Measurements from ENCODE around the gene PTPRN2.
A peak's percentile ranks its signal among the peaks of the same experiment; 100 is the strongest.
"Not testable (repeated sequence)": the region's sequence is repeated elsewhere in the genome, so short reads cannot be mapped to it uniquely, and the experiment has no call there.

The PTPRN2 gene

GRCh38 chr7:158281441-158281840 is 306.2 kb downstream of the PTPRN2 start:
- intact Hi-C loops (cut with DNase I): no loop called here
- peak in 8 of 42 donors; percentile 0 to 24 (median 3) for DNase-seq

GRCh38 chr7:158280448-158281144 is 307.0 kb downstream of the PTPRN2 start:
- intact Hi-C loops (cut with DNase I): no loop called here

GRCh38 chr7:158279539-158280447 is 307.8 kb downstream of the PTPRN2 start:
- peak in 17 of 42 donors; percentile 0 to 34 (median 8) for DNase-seq
- intact Hi-C loops (cut with DNase I): no loop called here

More at GRCh38 chr7:158280448-158281144, 307.0 kb downstream of the PTPRN2 start:
- DNase-seq: peak in 15 of 42 donors; percentile 0 to 40 (median 11)

GRCh38 chr7:158278745-158279320 is 308.8 kb downstream of the PTPRN2 start:
- intact Hi-C loops (cut with DNase I): no loop called here
- peak in 17 of 42 donors; percentile 2 to 25 (median 7) for DNase-seq

GRCh38 chr7:158277219-158278141 is 310.1 kb downstream of the PTPRN2 start:
- intact Hi-C loops (cut with DNase I): no loop called here
- DNase-seq: peak in 21 of 42 donors; percentile 2 to 34 (median 12)

- intact Hi-C loops (cut with DNase I): no loop called here
- DNase-seq: peak in 22 of 42 donors; percentile 4 to 35 (median 10)
These were observed 311.0 kb downstream of the PTPRN2 start for GRCh38 chr7:158276414-158277218.

- DNase-seq: peak in 22 of 42 donors; percentile 1 to 27 (median 9)
- intact Hi-C loops (cut with DNase I): no loop called here
These were observed 311.8 kb downstream of the PTPRN2 start for GRCh38 chr7:158275711-158276413.

GRCh38 chr7:158274996-158275395 is 312.6 kb downstream of the PTPRN2 start:
- peak in 20 of 42 donors; percentile 3 to 27 (median 7) for DNase-seq
- intact Hi-C loops (cut with DNase I): no loop called here

GRCh38 chr7:158274404-158274811 is 313.2 kb downstream of the PTPRN2 start:
- intact Hi-C loops (cut with DNase I): no loop called here
- peak in 20 of 42 donors; percentile 2 to 23 (median 7) for DNase-seq

GRCh38 chr7:158273756-158274342 is 313.8 kb downstream of the PTPRN2 start:
- intact Hi-C loops (cut with DNase I): not testable (repeated sequence)
- DNase-seq: peak in 18 of 42 donors; percentile 4 to 37 (median 12)

- intact Hi-C loops (cut with DNase I): no loop called here
These were observed 314.4 kb downstream of the PTPRN2 start for GRCh38 chr7:158273138-158273651.

GRCh38 chr7:158272509-158273137 is 315.0 kb downstream of the PTPRN2 start:
- intact Hi-C loops (cut with DNase I): no loop called here
- DNase-seq: peak in 14 of 42 donors; percentile 1 to 36 (median 8)

More at GRCh38 chr7:158273138-158273651, 314.4 kb downstream of the PTPRN2 start:
- peak in 18 of 42 donors; percentile 2 to 42 (median 6) for DNase-seq

- intact Hi-C loops (cut with DNase I): no loop called here
- DNase-seq: peak in 8 of 42 donors; percentile 0 to 29 (median 11)
These were observed 315.5 kb downstream of the PTPRN2 start for GRCh38 chr7:158272091-158272490.

GRCh38 chr7:158271646-158272045 is 316.0 kb downstream of the PTPRN2 start:
- intact Hi-C loops (cut with DNase I): no loop called here
- peak in 11 of 42 donors; percentile 5 to 32 (median 17) for DNase-seq

- intact Hi-C loops (cut with DNase I): no loop called here
- peak in 4 of 42 donors; percentile 4 to 18 (median 10) for DNase-seq
These were observed 316.7 kb downstream of the PTPRN2 start for GRCh38 chr7:158270856-158271413.

All from head of caudate nucleus (tissue), 42 donors.